8988T (cell line): ENCODE measurements around the gene HAS3.
"Not testable (repeated sequence)": the region's sequence is repeated elsewhere in the genome, so short reads cannot be mapped to it uniquely, and the experiment has no call there.

Experiments used
- DNase-seq: peaks from one replicate; pipeline ENCODE4 v3.0.0; 2011

Gene HAS3

GRCh38 chr16:69116256-69116875 is 10.9 kb downstream of the HAS3 start:
- DNase-seq: no peak

- no peak for DNase-seq
Measured at GRCh38 chr16:69116906-69117305, 11.5 kb downstream of the HAS3 start.

- DNase-seq: no peak
Measured at GRCh38 chr16:69118468-69118867, 13.0 kb downstream of the HAS3 start.

- no peak for DNase-seq
Measured at GRCh38 chr16:69118994-69119393, 13.5 kb downstream of the HAS3 start.

- DNase-seq: no peak
Measured at GRCh38 chr16:69119536-69119935, 14.1 kb downstream of the HAS3 start.

- no peak for DNase-seq
Measured at GRCh38 chr16:69120096-69120664, 14.7 kb downstream of the HAS3 start.

- DNase-seq: no peak
Measured at GRCh38 chr16:69123910-69124309, 18.5 kb downstream of the HAS3 start.

- not testable (repeated sequence) for DNase-seq
Measured at GRCh38 chr16:69124406-69124805, 19.0 kb downstream of the HAS3 start.

GRCh38 chr16:69124961-69125360 is 19.5 kb downstream of the HAS3 start:
- not testable (repeated sequence) for DNase-seq

- DNase-seq: no peak
Measured at GRCh38 chr16:69126221-69126620, 20.8 kb downstream of the HAS3 start.

GRCh38 chr16:69126801-69127200 is 21.3 kb downstream of the HAS3 start:
- not testable (repeated sequence) for DNase-seq

GRCh38 chr16:69127966-69128510 is 22.6 kb downstream of the HAS3 start:
- no peak for DNase-seq

GRCh38 chr16:69130461-69130860 is 25.0 kb downstream of the HAS3 start:
- DNase-seq: no peak

GRCh38 chr16:69131167-69131838 is 25.9 kb downstream of the HAS3 start:
- DNase-seq: no peak

GRCh38 chr16:69131839-69132423 is 26.5 kb downstream of the HAS3 start:
- DNase-seq: peak; percentile 93

- DNase-seq: peak; percentile 89
Measured at GRCh38 chr16:69132424-69133252, 27.2 kb downstream of the HAS3 start, which contains the start of the genes CHTF8 and UTP4. Gene CHTF8 (minus strand): TSS chr16:69132588. CDS start chr16:69121458, 11,130 bp downstream. Gene UTP4 (plus strand): TSS chr16:69132649. CDS start chr16:69133460, 811 bp downstream.

- no peak for DNase-seq
Measured at GRCh38 chr16:69133373-69133954, 28.0 kb downstream of the HAS3 start.

- no peak for DNase-seq
Measured at GRCh38 chr16:69138608-69139007, 33.2 kb downstream of the HAS3 start.

- not testable (repeated sequence) for DNase-seq
Measured at GRCh38 chr16:69139464-69139863, 34.0 kb downstream of the HAS3 start.

- DNase-seq: no peak
Measured at GRCh38 chr16:69141014-69141413, 35.6 kb downstream of the HAS3 start.

- DNase-seq: no peak
Measured at GRCh38 chr16:69141936-69142335, 36.5 kb downstream of the HAS3 start.

GRCh38 chr16:69143116-69143515 is 37.7 kb downstream of the HAS3 start:
- DNase-seq: no peak
